Vagina (tissue), 2 donors: ENCODE results near the gene SLC7A6OS. TPM values are rescaled to one million over a fixed set of nuclear protein-coding genes. Genes with fewer than 3 reads are reported as not detected.

Source experiments
- DNase-seq, 2 donors: peaks; one replicate each; pipeline ENCODE4 v3.0.0-alpha.2; 2017; ENCODE audit errors: extremely low spot score in 2 of 2
- H3K27ac ChIP-seq: fragments of 200-600 bp; sonication (generic); one replicate; pipeline ENCODE4 v1.5.1; 2019
- H3K27me3 ChIP-seq: fragments of 200-600 bp; sonication (generic); one replicate; pipeline ENCODE4 v1.5.1; 2019
- H3K36me3 ChIP-seq, 2 donors: fragments of 200-600 bp; sonication (generic); one replicate each; pipeline ENCODE4 v1.5.1; 2017 to 2019
- H3K4me1 ChIP-seq: fragments of 200-600 bp; sonication (generic); one replicate; pipeline ENCODE4 v1.5.1; 2019
- H3K4me3 ChIP-seq, 2 donors: fragments of 200-600 bp; sonication (generic); 1 replicate in 1 of 2; 2 replicates in 1 of 2; pipeline ENCODE4 v1.5.1; 2016 to 2019
- H3K9me3 ChIP-seq: fragments of 200-600 bp; sonication (generic); one replicate; pipeline ENCODE4 v1.5.1; 2019
- POLR2A ChIP-seq, 2 donors: fragments of 450-650 bp; IDR thresholded peaks; one replicate each; pipeline ENCODE4 v1.6.1; 2017; ENCODE audit warnings: antibody characterized with exemption in 2 of 2, mild to moderate bottlenecking in 2 of 2, moderate library complexity in 2 of 2
- POLR2AphosphoS5 ChIP-seq, 2 donors: sonication (generic); formaldehyde crosslinking; IDR thresholded peaks; one replicate each; pipeline ENCODE4 v1.9.0; 2017; ENCODE audit warnings: antibody characterized with exemption in 2 of 2, mild to moderate bottlenecking in 2 of 2, low read depth in 1 of 2; ENCODE audit not compliant: insufficient read depth in 1 of 2
- intact Hi-C: fragments of 100-400 bp; cut with DNase I; formaldehyde crosslinking; loops from one replicate; pipeline ENCODE4 v1.15.1; 2023
- total RNA-seq: library from RNA; depleted of rRNA; stranded (reverse); fragments of >200 nt; gene quantifications from one replicate; pipeline ENCODE4 v1.2.3, GENCODE V29; 2016
- TF ChIP-seq, protein P1 (sequence below), 3 experiments: fragments of 450-650 bp in 2 of 3; fragments of 200-600 bp in 1 of 3; sonication (generic) in 1 of 3; IDR thresholded peaks; one replicate each; pipeline ENCODE4 v1.5.1; 2017 to 2019; ENCODE audit warnings: antibody characterized with exemption in 3 of 3, mild to moderate bottlenecking in 2 of 3, moderate library complexity in 2 of 3

SLC7A6OS gene
- total RNA-seq, 1 donor from 2014 or later, result 15.5 TPM

DNA sequence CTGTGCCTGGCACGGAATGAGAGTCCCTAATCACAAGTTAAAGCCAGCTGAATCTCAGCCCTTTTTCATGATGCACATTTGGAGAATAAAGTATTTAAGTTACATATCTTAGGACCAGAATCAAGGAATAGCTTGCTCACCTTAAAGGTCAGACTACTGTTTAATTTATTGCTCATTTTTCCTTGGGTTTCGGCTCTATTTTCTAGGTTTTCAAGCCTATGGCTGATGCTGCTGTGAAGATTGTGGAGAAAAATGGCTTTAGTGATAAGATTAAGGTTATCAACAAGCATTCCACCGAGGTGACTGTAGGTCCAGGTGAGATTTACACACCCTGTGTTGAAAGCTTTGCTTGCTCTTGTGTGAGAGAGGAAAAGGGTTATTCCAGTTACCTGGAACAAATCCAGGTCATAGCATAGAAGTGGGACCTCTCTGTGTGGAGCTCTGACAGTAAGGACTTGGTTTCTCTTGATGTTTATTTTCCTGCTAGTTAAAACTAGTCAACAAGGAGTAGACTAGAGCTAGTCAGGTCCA, 18.2 kb upstream of the SLC7A6OS start:
- intact Hi-C loops, result loop anchor here (5.0 kb wide), 1 partner anchor 67 kb away; the partner anchor contains the start of gene SLC7A6
- H3K9me3 ChIP-seq, result no peaks in the 10 kb centered on the region
- DNase-seq, result no peak
- no peaks in the 10 kb centered on the region for H3K27me3 ChIP-seq
- peaks cover 0 to 18% of the 10 kb centered on the region in 2 donors for H3K36me3 ChIP-seq
- no peak overlapping the region for H3K4me3 ChIP-seq
- no peaks in the 10 kb centered on the region for H3K4me1 ChIP-seq
- no peak for TF ChIP-seq POLR2A (IDR thresholded peaks at IDR 0.05)
- TF ChIP-seq, protein P1, sequence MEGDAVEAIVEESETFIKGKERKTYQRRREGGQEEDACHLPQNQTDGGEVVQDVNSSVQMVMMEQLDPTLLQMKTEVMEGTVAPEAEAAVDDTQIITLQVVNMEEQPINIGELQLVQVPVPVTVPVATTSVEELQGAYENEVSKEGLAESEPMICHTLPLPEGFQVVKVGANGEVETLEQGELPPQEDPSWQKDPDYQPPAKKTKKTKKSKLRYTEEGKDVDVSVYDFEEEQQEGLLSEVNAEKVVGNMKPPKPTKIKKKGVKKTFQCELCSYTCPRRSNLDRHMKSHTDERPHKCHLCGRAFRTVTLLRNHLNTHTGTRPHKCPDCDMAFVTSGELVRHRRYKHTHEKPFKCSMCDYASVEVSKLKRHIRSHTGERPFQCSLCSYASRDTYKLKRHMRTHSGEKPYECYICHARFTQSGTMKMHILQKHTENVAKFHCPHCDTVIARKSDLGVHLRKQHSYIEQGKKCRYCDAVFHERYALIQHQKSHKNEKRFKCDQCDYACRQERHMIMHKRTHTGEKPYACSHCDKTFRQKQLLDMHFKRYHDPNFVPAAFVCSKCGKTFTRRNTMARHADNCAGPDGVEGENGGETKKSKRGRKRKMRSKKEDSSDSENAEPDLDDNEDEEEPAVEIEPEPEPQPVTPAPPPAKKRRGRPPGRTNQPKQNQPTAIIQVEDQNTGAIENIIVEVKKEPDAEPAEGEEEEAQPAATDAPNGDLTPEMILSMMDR (IDR thresholded peaks at IDR 0.05), result no peak
- no peak for TF ChIP-seq POLR2AphosphoS5 (IDR thresholded peaks at IDR 0.05; ENCODE audit: insufficient read depth in 1 of 2, low read depth in 1 of 2)
- no peak overlapping the region for H3K27ac ChIP-seq

DNA sequence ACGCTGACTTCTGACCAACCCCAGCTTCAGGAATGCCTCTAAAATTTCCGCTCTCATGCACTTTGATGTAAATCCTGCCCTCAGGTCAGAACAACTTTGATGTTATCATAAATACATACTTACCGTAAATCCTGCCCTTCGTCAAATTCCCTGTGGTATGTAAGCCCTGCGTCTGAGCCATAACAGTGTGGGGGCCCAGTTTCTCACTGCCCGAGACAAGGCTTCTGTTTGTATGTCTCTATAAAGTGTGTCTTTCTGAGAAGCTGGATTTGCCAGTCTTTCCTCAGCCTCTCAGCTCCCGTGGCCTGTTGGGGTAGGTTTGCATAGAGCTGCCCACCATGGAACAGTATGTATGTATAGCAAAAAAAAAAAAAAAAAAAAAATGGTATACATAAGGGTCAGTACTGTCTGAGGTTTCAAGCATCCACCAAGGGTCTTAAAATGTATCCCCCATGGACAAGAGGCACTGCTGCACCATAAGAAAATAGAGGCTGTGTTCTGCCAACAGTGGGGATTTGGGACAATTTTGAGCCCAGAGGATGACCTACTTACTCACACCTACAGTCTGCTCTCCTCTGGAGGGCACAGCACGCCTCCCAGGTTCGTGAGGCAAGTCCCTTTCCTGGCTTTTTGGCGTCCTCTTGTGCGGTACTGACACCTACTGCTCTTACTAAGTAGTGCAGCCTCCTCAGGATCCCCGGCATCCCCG, 17.6 kb upstream of the SLC7A6OS start:
- Histone ChIP-seq H3K27me3 (no peaks in the 10 kb centered on the region), H3K4me1 (no peaks in the 10 kb centered on the region), H3K36me3 (peaks cover 0 to 18% of the 10 kb centered on the region in 2 donors), H3K4me3 (no peak overlapping the region), H3K27ac (no peak overlapping the region), H3K9me3 (no peaks in the 10 kb centered on the region)
- TF ChIP-seq, protein P1 (IDR thresholded peaks at IDR 0.05), result peak; percentile 50 to 91 (median 88)
- peak in 1 of 2 donors; percentile 17 for TF ChIP-seq POLR2AphosphoS5 (IDR thresholded peaks at IDR 0.05; ENCODE audit: insufficient read depth in 1 of 2, low read depth in 1 of 2)
- no peak for TF ChIP-seq POLR2A (IDR thresholded peaks at IDR 0.05)
- intact Hi-C loops, result loop anchor here (5.0 kb wide), 1 partner anchor 66 kb away; the partner anchor contains the start of gene SLC7A6
- DNase-seq, result no peak

DNA sequence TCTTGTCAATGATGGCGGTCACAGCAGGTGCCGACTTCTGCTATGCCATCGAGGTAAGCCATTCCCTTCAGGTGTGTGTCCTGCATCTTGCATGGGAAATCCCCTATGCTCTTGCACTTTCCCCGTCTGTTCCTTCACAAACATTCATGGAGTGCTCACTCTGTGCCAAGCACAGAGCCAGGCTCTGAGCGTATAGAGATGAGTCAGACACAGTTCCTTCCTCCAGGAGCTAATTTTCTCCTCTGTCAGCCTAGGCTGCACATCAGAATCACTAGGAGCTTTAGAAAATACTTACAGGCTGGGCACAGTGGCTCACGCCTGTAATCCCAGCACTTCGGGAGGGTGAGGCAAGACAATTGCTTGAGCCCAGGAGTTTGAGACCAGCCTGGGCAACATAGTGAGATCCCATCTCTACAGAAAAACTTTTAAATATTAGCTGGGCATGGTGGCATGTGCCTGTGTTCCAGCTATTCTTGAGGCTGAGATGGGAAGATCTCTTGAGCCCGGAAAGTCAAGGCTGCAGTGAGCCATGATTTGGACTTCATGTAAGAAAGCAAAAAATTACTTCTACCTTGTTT, 14.1 kb upstream of the SLC7A6OS start:
- H3K27ac ChIP-seq, result no peak overlapping the region
- H3K9me3 ChIP-seq, result no peaks in the 10 kb centered on the region
- no peaks in the 10 kb centered on the region for H3K27me3 ChIP-seq
- H3K36me3 ChIP-seq, result peaks cover 0 to 27% of the 10 kb centered on the region in 2 donors
- no peak overlapping the region for H3K4me3 ChIP-seq
- no peak for DNase-seq
- intact Hi-C loops, result loop anchor here (5.0 kb wide), 1 partner anchor 63 kb away; the partner anchor contains the start of gene SLC7A6
- no peaks in the 10 kb centered on the region for H3K4me1 ChIP-seq
- no peak for TF ChIP-seq POLR2A (IDR thresholded peaks at IDR 0.05)
- TF ChIP-seq, protein P1 (IDR thresholded peaks at IDR 0.05), result no peak
- no peak for TF ChIP-seq POLR2AphosphoS5 (IDR thresholded peaks at IDR 0.05; ENCODE audit: insufficient read depth in 1 of 2, low read depth in 1 of 2)

DNA sequence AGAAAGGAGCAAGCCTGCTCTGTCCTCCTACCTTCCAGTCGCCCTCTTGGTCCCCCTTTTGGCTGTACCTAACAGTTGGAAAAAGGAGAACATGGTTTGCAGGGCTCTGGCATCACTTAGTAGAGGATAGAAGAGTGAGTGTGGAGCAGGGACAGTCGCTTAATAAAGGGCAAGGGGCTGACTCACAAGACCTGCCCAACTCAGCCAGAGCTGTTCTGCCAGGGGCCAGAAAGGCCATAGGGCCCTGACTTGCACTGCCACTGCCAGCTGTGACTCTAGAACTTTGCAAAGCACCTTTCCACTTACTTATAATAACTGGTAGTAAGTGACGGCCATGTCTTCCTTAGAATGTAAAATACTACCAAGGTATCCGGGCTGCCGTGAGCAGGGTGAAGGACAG, 13.6 kb upstream of the SLC7A6OS start:
- intact Hi-C loops, result no loop called here
- H3K9me3 ChIP-seq, result no peaks in the 10 kb centered on the region
- H3K4me3 ChIP-seq, result no peak overlapping the region
- no peaks in the 10 kb centered on the region for H3K27me3 ChIP-seq
- H3K36me3 ChIP-seq, result peaks cover 0 to 27% of the 10 kb centered on the region in 2 donors
- no peak for DNase-seq
- no peaks in the 10 kb centered on the region for H3K4me1 ChIP-seq
- no peak overlapping the region for H3K27ac ChIP-seq
- TF ChIP-seq, protein P1 (IDR thresholded peaks at IDR 0.05), result no peak
- TF ChIP-seq POLR2A (IDR thresholded peaks at IDR 0.05) (no peak), POLR2AphosphoS5 (IDR thresholded peaks at IDR 0.05; ENCODE audit: insufficient read depth in 1 of 2, low read depth in 1 of 2) (no peak)
